ENCODE results near the gene SH3BP5L. TPM values are rescaled to one million over a fixed set of nuclear protein-coding genes. Genes with fewer than 3 reads are reported as not detected.
A peak's percentile ranks its signal among the peaks of the same experiment; 100 is the strongest.

SH3BP5L gene
- total RNA-seq, 2 donors from 2014 or later, result 18.3 to 23.8 TPM

DNA sequence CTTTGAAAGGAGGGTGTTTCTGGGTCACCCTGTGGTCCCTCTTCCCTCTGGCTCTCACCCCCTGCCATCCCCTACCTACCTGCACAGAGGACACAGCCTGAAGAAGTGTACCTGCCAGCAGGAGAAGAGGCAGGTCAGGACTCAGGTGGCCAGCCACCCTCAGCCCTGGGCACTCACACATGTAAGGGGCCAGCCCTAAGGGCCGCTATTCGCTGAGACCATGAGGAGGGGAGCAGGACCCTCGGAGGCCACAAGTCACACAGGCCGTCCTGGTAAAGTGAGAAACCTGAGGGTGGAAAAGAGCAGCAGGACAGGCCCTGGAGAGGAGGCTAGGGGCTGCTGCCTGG, 32.0 kb upstream of the SH3BP5L start:
- H3K4me3 Mint-ChIP-seq, result peak overlapping the region; percentile 93
- H3K36me3 Mint-ChIP-seq, result peaks cover 8% of the 10 kb centered on the region
- no peak for ATAC-seq
- no peaks in the 10 kb centered on the region for H3K27me3 Mint-ChIP-seq
- H3K4me1 Mint-ChIP-seq (ENCODE audit: low read depth in 2 of 2), result peaks cover 34 to 39% of the 10 kb centered on the region in 2 donors
- no peaks in the 10 kb centered on the region for H3K9me3 Mint-ChIP-seq
- no peak for DNase-seq (ENCODE audit: low spot score)
- H3K27ac Mint-ChIP-seq, result peak overlapping the region; percentile 84 to 96

DNA sequence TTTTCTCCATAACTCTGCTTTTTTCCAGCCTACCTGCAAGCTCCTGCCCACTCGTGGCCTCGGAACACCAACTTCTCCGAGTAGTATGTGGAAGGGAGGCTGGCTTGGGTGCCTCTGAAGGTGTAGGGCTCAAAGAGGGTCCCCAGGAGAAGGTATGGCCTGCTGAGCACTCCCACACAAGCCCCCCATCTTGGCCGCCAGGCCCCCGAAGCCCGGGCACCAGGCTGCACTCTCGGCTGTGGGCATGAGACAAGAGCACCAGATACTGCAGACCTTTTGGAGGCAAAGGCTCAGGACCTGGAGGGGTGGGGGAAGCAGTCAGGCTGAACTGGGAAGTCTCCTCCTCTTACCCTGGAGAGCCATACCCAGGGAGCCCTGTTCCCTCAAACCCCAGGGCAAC, 31.5 kb upstream of the SH3BP5L start:
- H3K27ac Mint-ChIP-seq, result peak overlapping the region; percentile 84 to 96
- peaks cover 8% of the 10 kb centered on the region for H3K36me3 Mint-ChIP-seq
- ATAC-seq (no peak), DNase-seq (ENCODE audit: low spot score) (no peak)
- no peaks in the 10 kb centered on the region for H3K27me3 Mint-ChIP-seq
- H3K4me3 Mint-ChIP-seq, result peak overlapping the region; percentile 93
- H3K9me3 Mint-ChIP-seq, result no peaks in the 10 kb centered on the region
- peaks cover 29 to 34% of the 10 kb centered on the region in 2 donors for H3K4me1 Mint-ChIP-seq (ENCODE audit: low read depth in 2 of 2)

DNA sequence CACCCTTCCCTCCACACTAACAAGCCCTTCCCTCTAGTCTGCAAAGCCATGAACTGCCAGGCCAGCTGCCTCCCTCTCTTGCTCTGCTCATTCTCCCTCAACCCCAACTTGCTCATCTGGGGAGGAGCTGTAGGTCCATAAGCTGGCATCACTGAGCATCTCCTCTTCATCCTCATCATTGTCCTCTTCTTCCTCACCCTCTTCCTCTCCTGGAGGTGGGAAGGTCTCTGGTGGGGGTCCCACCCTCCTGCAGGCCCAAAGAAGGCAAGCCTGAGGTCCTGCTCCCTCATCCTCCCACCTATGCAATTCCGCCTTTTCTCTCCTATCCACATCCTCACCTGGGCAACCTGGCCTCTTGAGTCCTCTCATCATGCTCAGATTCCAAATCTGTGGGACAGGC, 30.5 kb upstream of the SH3BP5L start:
- no peaks in the 10 kb centered on the region for H3K27me3 Mint-ChIP-seq
- peaks cover 29 to 33% of the 10 kb centered on the region in 2 donors for H3K4me1 Mint-ChIP-seq (ENCODE audit: low read depth in 2 of 2)
- peak overlapping the region in 1 of 2 donors; percentile 84 for H3K27ac Mint-ChIP-seq
- H3K4me3 Mint-ChIP-seq, result peak overlapping the region; percentile 93
- DNase-seq (ENCODE audit: low spot score) (no peak), ATAC-seq (no peak)
- peaks cover 8% of the 10 kb centered on the region for H3K36me3 Mint-ChIP-seq
- H3K9me3 Mint-ChIP-seq, result no peaks in the 10 kb centered on the region

DNA sequence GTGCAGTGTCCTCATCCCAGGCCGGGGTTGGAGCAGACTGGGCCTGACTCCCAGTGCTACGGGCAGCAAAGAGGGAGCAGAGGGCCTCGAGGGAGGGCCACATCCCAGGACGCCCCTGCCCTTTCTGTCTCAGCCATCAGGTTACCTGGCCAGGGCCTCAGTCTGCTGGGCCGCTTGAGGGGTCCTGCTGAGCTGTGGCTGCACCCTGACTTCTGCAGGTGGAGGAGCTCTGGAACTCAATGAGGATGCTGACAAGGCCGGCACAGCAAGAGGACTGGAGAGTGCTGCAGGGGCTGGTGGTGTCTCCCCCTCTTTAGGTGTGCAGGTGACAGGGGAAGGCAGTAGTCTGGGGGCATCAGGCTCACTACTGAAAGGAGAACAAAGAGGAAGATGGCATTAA, 29.9 kb upstream of the SH3BP5L start:
- no peak for DNase-seq (ENCODE audit: low spot score)
- H3K27me3 Mint-ChIP-seq, result no peaks in the 10 kb centered on the region
- no peak for ATAC-seq
- peak overlapping the region in 1 of 2 donors; percentile 40 for H3K27ac Mint-ChIP-seq
- no peak overlapping the region for H3K4me3 Mint-ChIP-seq
- peaks cover 8% of the 10 kb centered on the region for H3K36me3 Mint-ChIP-seq
- H3K4me1 Mint-ChIP-seq (ENCODE audit: low read depth in 2 of 2), result peaks cover 29 to 32% of the 10 kb centered on the region in 2 donors
- no peaks in the 10 kb centered on the region for H3K9me3 Mint-ChIP-seq

DNA sequence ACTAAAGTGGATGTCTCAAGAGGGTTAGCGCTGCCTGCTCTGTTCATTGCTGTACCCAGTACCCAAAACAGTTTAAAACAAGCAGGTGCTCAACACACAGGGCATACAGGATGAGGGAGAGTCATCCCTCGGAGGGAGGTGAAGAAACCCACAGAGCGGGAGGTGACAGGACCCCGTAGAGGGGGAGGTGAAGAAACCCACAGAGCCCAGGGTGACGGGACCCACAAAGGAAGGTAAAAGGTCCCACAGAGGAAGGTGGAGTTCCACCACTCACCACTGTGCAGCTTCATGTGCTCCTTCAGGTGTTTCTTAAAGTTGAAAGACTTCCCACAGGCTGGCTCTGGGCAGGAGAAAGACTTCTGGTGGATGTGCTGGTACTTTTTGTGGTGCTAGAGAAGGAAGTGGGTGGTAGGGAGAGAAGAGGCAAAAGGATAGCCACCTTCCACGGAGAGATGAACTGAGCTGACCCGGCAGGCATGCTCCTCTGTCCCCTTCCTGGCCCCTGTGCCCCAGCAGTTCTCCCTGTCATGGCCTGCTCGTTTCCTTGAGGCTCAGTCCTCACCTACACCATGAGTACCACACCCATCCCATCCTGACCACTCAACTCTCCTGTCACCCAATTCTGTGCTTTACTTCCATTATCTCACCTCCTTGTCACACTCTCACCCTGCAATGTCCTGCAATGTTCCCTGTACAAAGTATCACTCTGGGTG, 28.1 kb upstream of the SH3BP5L start:
- no peaks in the 10 kb centered on the region for H3K27me3 Mint-ChIP-seq
- H3K9me3 Mint-ChIP-seq, result no peaks in the 10 kb centered on the region
- ATAC-seq (peak; percentile 50 to 54), DNase-seq (ENCODE audit: low spot score) (no peak)
- peak overlapping the region in 1 of 2 donors; percentile 40 for H3K27ac Mint-ChIP-seq
- H3K36me3 Mint-ChIP-seq, result peaks cover 11% of the 10 kb centered on the region
- H3K4me1 Mint-ChIP-seq (ENCODE audit: low read depth in 2 of 2), result peaks cover 17 to 20% of the 10 kb centered on the region in 2 donors
- no peak overlapping the region for H3K4me3 Mint-ChIP-seq

DNA sequence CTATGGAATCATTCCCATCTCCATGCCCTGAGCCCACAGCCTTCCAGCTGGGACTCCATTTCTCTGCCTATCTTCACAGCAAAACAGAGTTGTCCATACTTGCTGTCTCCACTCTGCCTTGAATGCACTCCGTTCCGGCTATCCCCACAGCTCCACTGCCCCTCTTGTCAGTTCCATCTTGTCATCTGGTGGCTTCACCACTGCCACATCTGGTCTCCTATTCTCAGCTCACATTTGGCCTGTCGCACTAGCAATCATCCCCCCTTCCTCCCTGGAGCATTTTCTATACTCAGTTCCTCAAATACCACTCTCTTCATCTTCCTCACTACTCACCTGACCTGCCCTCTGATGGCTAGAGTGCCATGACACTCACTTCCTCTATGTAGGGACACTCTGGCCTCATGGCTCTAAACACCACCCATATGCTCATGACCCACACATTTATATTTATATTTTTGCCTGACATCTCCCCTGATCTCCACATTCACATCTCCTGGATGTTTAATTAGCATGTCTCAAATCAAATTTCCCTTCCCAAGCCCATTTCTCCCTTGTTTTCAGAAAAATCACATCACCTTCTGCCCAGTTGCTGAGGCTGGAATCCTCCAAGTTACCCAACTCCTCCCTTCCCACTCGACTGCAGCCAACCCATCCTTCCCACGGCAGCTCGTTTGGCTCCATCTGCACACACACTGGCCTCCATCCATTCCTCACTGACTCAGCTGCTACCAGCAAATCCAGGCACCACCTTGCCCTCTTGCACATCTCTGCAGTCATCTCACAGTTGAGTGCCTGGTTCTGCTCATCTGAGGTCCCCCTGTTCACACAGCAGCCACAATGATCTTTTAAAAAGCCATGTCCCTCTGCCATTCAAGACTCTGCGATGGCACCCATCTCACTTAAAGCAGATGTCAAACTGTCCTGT, 27.0 kb upstream of the SH3BP5L start:
- Mint-ChIP-seq H3K36me3 (peaks cover 13% of the 10 kb centered on the region), H3K27me3 (no peaks in the 10 kb centered on the region), H3K4me3 (no peak overlapping the region), H3K9me3 (no peaks in the 10 kb centered on the region), H3K27ac (no peak overlapping the region), H3K4me1 (ENCODE audit: low read depth in 2 of 2) (peaks cover 13 to 14% of the 10 kb centered on the region in 2 donors)
- no peak for DNase-seq (ENCODE audit: low spot score)
- no peak for ATAC-seq

DNA sequence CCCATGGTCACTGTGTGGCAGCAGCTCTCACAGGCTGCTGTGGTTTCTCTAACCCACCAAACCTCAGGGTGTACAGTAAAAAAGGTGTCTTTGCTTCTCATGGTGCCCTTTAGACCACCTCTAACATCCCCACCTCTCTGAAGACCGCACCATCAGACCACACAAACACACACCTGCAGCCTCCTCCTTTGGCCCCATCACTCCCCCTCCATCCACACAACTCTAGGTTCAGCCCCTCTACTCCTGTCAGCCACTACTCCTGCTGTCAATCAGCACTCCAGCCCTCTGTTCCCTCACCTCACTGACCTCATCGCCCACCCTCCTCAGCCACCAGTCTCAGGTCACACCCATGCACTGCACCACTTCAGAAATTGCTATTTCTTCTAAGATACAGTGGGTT, 25.7 kb upstream of the SH3BP5L start:
- DNase-seq (ENCODE audit: low spot score) (no peak), ATAC-seq (no peak)
- Mint-ChIP-seq H3K27me3 (no peaks in the 10 kb centered on the region), H3K36me3 (peaks cover 13% of the 10 kb centered on the region), H3K4me1 (ENCODE audit: low read depth in 2 of 2) (peaks cover 5 to 10% of the 10 kb centered on the region in 2 donors), H3K27ac (no peak overlapping the region), H3K4me3 (no peak overlapping the region), H3K9me3 (no peaks in the 10 kb centered on the region)

DNA sequence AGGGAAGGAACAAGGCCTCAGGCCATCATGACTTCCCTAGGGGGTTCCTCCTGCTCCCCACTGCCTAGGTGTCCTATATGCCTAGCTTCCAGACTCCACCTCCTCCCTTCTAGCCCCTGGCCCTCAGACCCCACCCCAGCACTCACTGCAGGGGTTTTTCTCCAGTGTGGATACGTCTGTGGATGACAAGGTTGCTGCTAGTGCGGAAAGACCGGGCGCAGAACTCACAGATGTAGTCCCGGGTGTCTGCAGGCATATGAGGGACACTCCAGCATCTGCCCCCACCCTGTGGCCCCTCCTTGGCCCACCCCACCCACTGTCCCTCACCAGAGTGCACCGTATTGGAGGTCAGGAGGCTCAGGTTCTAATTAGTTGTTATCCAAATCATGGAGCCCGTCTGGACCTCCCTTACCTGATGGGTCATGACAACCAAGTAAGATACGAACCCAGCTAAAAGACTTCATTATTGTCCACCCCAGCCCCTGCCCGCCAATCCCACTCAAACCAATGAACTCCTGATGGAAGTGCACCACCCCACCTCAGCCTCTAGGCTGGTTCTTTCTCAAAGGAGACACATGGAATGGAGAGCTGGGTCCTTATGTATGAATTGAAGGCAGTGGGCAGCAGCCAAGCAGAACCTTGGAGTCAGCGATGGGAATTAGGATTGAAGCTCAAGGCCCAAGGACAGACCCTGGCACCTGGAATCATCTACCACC, 25.0 kb upstream of the SH3BP5L start:
- Mint-ChIP-seq H3K4me3 (no peak overlapping the region), H3K4me1 (ENCODE audit: low read depth in 2 of 2) (peaks cover 0 to 3% of the 10 kb centered on the region in 2 donors), H3K9me3 (no peaks in the 10 kb centered on the region), H3K36me3 (peaks cover 13% of the 10 kb centered on the region), H3K27me3 (no peaks in the 10 kb centered on the region), H3K27ac (no peak overlapping the region)
- ATAC-seq, result no peak
- DNase-seq (ENCODE audit: low spot score), result no peak

DNA sequence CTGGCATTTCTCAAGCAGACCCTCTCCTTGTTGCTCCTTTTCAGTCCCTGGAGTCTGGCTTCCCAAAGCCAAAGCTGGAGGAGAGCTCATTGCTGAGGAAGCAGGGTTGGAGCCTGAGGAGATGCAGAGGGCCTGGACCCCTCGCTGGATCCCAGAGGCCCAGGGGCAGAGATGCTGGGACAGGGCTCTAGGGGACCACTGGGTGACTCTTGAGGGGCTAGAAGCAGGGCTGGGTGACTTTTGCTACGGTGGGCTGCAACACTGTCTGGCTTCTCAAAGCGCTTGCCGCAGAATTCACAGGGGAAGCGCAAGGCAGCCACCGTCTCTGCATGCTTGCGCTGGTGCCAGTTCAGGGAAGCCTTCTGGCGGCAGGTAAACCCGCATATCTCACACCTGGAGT, 24.4 kb upstream of the SH3BP5L start:
- no peaks in the 10 kb centered on the region for H3K9me3 Mint-ChIP-seq
- DNase-seq (ENCODE audit: low spot score), result no peak
- peaks cover 0 to 3% of the 10 kb centered on the region in 2 donors for H3K4me1 Mint-ChIP-seq (ENCODE audit: low read depth in 2 of 2)
- H3K36me3 Mint-ChIP-seq, result peaks cover 12% of the 10 kb centered on the region
- H3K27ac Mint-ChIP-seq, result no peak overlapping the region
- no peaks in the 10 kb centered on the region for H3K27me3 Mint-ChIP-seq
- no peak for ATAC-seq
- H3K4me3 Mint-ChIP-seq, result no peak overlapping the region

DNA sequence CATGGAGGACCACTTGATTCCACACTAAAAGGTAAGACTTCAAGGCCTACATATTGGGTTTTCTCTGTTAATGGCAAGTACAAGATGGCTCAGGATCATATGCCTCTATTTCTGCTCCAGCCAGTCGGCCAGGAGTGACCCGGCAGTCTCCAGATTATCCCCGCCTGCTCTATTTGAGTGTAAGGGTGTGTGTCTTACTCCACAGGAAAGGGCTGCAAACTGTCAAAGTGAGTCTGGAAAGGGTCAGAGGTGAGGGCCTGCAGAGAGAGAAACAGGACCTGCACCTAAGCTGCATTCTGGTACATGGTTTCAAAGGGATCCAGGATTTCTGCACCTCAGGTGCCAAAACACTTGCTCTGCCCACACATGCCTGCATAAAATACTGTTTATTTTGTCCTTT, 23.9 kb upstream of the SH3BP5L start:
- H3K27ac Mint-ChIP-seq, result no peak overlapping the region

DNA sequence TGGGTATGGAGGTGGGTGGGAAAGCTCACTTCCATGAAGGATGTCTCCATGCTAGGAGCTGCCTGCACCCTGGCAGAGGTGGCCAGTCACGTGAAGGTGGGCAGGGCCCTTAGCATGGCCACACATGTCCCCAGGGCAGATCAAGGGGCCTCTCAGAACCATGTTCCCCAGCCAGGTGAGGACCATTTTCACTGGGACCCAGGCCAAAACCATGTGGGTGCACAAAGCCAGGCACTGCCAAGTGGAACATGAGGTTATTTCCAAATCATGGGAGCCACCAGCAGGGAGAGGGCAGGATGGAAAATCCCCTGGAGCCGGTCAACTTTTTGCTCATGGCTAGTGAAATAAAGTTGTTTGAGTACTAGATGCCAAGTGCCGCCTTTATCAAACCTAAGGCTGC, 23.4 kb upstream of the SH3BP5L start:
- peaks cover 6% of the 10 kb centered on the region for H3K36me3 Mint-ChIP-seq
- no peak overlapping the region for H3K27ac Mint-ChIP-seq
- H3K4me3 Mint-ChIP-seq, result no peak overlapping the region
- no peak for DNase-seq (ENCODE audit: low spot score)
- H3K9me3 Mint-ChIP-seq, result no peaks in the 10 kb centered on the region
- H3K4me1 Mint-ChIP-seq (ENCODE audit: low read depth in 2 of 2), result peaks cover 0 to 3% of the 10 kb centered on the region in 2 donors
- H3K27me3 Mint-ChIP-seq, result no peaks in the 10 kb centered on the region
- no peak for ATAC-seq

More for the DNA sequence above, 23.9 kb upstream of the SH3BP5L start:
- Mint-ChIP-seq H3K4me1 (ENCODE audit: low read depth in 2 of 2) (peaks cover 0 to 3% of the 10 kb centered on the region in 2 donors), H3K36me3 (peaks cover 8% of the 10 kb centered on the region), H3K4me3 (no peak overlapping the region), H3K27me3 (no peaks in the 10 kb centered on the region), H3K9me3 (no peaks in the 10 kb centered on the region)
- no peak for ATAC-seq
- DNase-seq (ENCODE audit: low spot score), result no peak

DNA sequence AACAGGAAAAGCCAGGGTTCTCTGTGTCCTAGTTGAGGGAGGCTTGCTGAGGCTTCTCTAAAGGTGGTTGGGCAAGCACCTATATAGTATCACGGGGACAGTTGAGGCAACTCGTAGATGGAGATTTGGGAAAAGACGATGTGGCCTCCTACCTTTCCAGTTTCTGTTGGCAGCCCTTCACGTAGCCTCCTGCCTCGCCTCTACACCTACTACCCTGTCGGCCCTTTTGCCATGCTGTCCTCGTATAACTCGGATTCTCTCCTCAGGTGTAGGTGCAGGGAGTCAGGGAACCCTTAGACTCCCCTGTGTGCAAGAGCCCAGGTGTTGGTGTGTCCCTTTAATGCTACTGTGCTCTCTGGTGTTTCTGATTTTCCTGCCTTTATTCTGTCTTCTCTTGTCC, 22.9 kb upstream of the SH3BP5L start:
- ATAC-seq (no peak), DNase-seq (ENCODE audit: low spot score) (no peak)
- H3K27me3 Mint-ChIP-seq, result no peaks in the 10 kb centered on the region
- H3K4me3 Mint-ChIP-seq, result no peak overlapping the region
- H3K9me3 Mint-ChIP-seq, result no peaks in the 10 kb centered on the region
- H3K4me1 Mint-ChIP-seq (ENCODE audit: low read depth in 2 of 2), result peaks cover 0 to 3% of the 10 kb centered on the region in 2 donors
- H3K27ac Mint-ChIP-seq, result no peak overlapping the region
- peaks cover 6% of the 10 kb centered on the region for H3K36me3 Mint-ChIP-seq

DNA sequence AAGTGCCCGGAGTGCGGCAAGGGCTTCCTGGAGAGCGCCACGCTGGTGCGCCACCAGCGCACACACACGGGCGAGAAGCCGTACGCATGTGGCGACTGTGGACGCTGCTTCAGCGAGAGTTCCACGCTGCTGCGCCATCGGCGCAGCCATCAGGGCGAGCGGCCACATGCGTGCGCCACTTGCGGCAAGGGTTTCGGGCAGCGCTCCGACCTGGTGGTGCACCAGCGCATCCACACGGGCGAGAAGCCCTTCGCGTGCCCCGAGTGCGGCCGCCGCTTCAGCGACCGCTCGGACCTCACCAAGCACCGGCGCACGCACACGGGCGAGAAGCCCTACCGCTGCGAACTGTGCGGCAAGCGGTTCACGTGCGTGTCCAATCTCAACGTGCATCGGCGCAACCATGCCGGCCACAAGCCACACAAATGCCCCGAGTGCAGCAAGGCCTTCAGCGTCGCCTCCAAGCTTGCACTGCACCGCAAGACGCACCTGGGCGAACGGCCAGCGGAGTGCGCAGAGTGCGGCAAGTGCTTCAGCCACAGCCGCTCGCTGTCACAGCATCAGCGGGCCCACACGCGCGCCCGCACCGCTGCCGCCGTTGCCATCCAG, 22.3 kb upstream of the SH3BP5L start:
- Mint-ChIP-seq H3K4me3 (no peak overlapping the region), H3K27me3 (no peaks in the 10 kb centered on the region), H3K36me3 (peaks cover 6% of the 10 kb centered on the region), H3K27ac (no peak overlapping the region), H3K4me1 (ENCODE audit: low read depth in 2 of 2) (peaks cover 0 to 3% of the 10 kb centered on the region in 2 donors), H3K9me3 (no peaks in the 10 kb centered on the region)
- DNase-seq (ENCODE audit: low spot score) (no peak), ATAC-seq (no peak)

Data from natural killer cell treated with Interleukin-12 subunit alpha and Interleukin-12 subunit beta and Interleukin-15 and Interleukin-18, amount 100 ng/mL, for 72 hours (primary cell).